ENCODE results near the gene ANTXR2. TPM values are rescaled to one million over a fixed set of nuclear protein-coding genes. Genes with fewer than 3 reads are reported as not detected.

The ANTXR2 gene
- total and polyA plus RNA-seq, 9 of the 15 experiments (the other 6 are each of a cell fraction or from before 2014, with no cell fraction given): 10.1 to 83.8 (median 60.3) TPM

DNA sequence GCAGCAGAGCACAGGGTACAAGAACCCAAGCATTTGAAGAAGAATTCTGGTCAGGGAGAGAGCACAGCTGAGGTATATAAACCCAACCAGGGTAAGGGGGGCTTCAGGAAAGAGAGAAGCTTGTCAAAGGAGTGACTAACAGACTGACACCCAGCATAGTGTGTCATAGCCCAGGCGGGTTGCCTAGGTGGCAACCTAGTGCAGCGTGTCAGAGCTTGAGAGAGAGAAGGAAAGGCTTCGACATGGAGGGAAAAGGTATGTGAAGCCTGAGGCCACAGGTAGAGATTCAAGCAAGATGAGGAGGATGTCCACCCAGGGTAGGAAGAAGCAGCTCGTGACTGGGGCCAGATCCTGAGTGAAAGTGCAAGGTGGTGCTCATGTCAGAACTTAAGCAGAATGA lies 8.5 kb upstream of the ANTXR2 start:
- no peak overlapping the region for H3K4me3 ChIP-seq
- in situ Hi-C loops (cut with MboI): no loop called here
- H3K9me3 ChIP-seq (replicated peaks; ENCODE audit: control insufficient read depth, insufficient read depth, low read depth, low read length): no peaks in the 10 kb centered on the region
- H3K36me3 ChIP-seq (ENCODE audit: control insufficient read depth, insufficient read depth, low read length): no peaks in the 10 kb centered on the region
- no peaks in the 10 kb centered on the region; a peak in 1 of 5 replicates for H3K27me3 ChIP-seq (ENCODE audit: control insufficient read depth in 2 of 2, insufficient read depth in 2 of 2, low read length in 2 of 2)
- ChIA-PET POLR2A (interaction anchor here (1.1 kb wide), 1 partner anchor 10 kb away, joined by 4 read pairs; no protein-coding TSS in a partner anchor), CTCF (ENCODE audit: low intra/inter-chr PET ratio) (no interaction called here)
- no peak overlapping the region; the same call in 2 of the 3 replicates for H3K27ac ChIP-seq (ENCODE audit: extremely low read depth, low read depth, low read length)
- no peaks in the 10 kb centered on the region for H3K79me2 ChIP-seq (ENCODE audit: control insufficient read depth, insufficient read depth, low read length)
- no peaks in the 10 kb centered on the region for H4K20me1 ChIP-seq (replicated peaks; ENCODE audit: control insufficient read depth, insufficient read depth, low read length)
- H3K4me1 ChIP-seq (replicated peaks in 1 of 2; ENCODE audit: control insufficient read depth in 2 of 2, insufficient read depth in 2 of 2, low read length in 2 of 2): peaks cover 0 to 3% of the 10 kb centered on the region in 2 experiments; a peak in 2 of 5 replicates
- intact Hi-C loops (cut with micrococcal nuclease): no loop called here
- no peak overlapping the region for H2AFZ ChIP-seq (ENCODE audit: low read depth, low read length)
- DNase-seq (ENCODE audit: extremely low read depth in 1 of 4, low spot score in 3 of 4) (no peak), FAIRE-seq (no peak), ATAC-seq (no peak)
- peak in 1 of 2 experiments; percentile 10; a peak in 1 of 4 replicates for TF ChIP-seq RAD21 (CRISPR knock-in tag; conservative IDR thresholded peaks at IDR 0.05 in 1 of 2, IDR thresholded peaks at IDR 0.05 in 1 of 2)
- no peak for TF ChIP-seq ZNF23 (CRISPR knock-in tag; IDR thresholded peaks at IDR 0.05)
- no peak for TF ChIP-seq ELF2 (CRISPR knock-in tag; IDR thresholded peaks at IDR 0.05)
- no peaks in the 10 kb centered on the region for H3K9me1 ChIP-seq (ENCODE audit: control insufficient read depth, insufficient read depth, low read length)
- no TSS peak for BruUV-seq (replicated peaks)
- no peak overlapping the region for H3K4me2 ChIP-seq (ENCODE audit: insufficient read depth, low read length)
- no peak overlapping the region for H3K9ac ChIP-seq (ENCODE audit: insufficient read depth in 1 of 2, low read depth in 2 of 2, low read length in 2 of 2)
- WGBS (ENCODE audit: insufficient coverage, low coverage, missing lambda C conversion rate): 78% methylated on average over 4 of the region's 4 CpGs

DNA sequence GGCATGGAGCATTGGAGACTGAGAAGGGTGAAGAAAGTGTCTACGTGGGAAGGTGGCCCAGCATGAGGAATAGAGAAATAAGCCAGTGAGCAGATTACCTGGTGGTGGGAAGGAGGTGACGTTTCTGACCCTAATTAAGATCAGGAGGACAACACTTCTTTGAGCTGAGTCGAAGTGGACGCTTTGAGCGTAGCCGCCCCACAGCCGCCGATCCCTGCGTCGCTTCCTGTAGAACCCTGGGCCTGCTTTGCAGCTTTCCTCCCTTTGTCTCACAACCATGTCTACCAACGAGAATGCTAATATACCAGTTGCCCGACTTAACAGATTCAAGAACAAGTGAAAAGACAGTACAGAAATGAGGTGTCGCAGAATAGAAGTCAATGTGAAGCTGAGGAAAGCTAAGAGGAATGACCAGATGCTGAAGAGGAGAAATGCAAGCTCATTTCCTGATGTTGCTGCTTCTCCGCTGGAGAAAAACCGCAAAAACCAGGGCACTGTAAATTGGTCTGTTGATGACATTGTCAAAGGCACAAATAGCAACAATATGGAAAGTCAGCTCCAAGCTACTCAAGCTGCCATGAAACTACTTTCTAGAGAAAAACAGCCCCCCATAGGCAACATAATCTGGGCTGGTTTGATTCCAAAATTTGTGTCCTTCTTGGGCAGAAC lies 6.4 kb upstream of the ANTXR2 start:
- WGBS (ENCODE audit: insufficient coverage, low coverage, missing lambda C conversion rate): 75% methylated on average over 15 of the region's 15 CpGs
- no peak for DNase-seq (ENCODE audit: extremely low read depth in 1 of 4, low spot score in 3 of 4)
- in situ Hi-C loops (cut with MboI): no loop called here
- POLR2A ChIA-PET: interaction anchor here (1.2 to 1.8 kb wide), 2 partner anchors 13 to 16 kb away, joined by 3 to 4 read pairs; no protein-coding TSS in a partner anchor
- ATAC-seq: no peak
- Histone ChIP-seq H3K27me3 (ENCODE audit: control insufficient read depth in 2 of 2, insufficient read depth in 2 of 2, low read length in 2 of 2) (no peaks in the 10 kb centered on the region), H2AFZ (ENCODE audit: low read depth, low read length) (0 out of 2 replicates have a peak overlapping the region, but pooled peaks have one; percentile 11), H3K9me3 (replicated peaks; ENCODE audit: control insufficient read depth, insufficient read depth, low read depth, low read length) (no peaks in the 10 kb centered on the region), H3K9ac (ENCODE audit: insufficient read depth in 1 of 2, low read depth in 2 of 2, low read length in 2 of 2) (no peak overlapping the region), H3K36me3 (ENCODE audit: control insufficient read depth, insufficient read depth, low read length) (no peaks in the 10 kb centered on the region), H3K4me1 (replicated peaks in 1 of 2; ENCODE audit: control insufficient read depth in 2 of 2, insufficient read depth in 2 of 2, low read length in 2 of 2) (peaks cover 0 to 15% of the 10 kb centered on the region in 2 experiments; a peak in 3 of 5 replicates), H3K4me2 (ENCODE audit: insufficient read depth, low read length) (no peak overlapping the region), H3K79me2 (ENCODE audit: control insufficient read depth, insufficient read depth, low read length) (no peaks in the 10 kb centered on the region), H3K4me3 (no peak overlapping the region), H3K27ac (ENCODE audit: extremely low read depth, low read depth, low read length) (no peak overlapping the region), H3K9me1 (ENCODE audit: control insufficient read depth, insufficient read depth, low read length) (no peaks in the 10 kb centered on the region), H4K20me1 (replicated peaks; ENCODE audit: control insufficient read depth, insufficient read depth, low read length) (no peaks in the 10 kb centered on the region)
- CTCF ChIA-PET (ENCODE audit: low intra/inter-chr PET ratio): no interaction called here
- no peak for TF ChIP-seq DDX20 (tag; IDR thresholded peaks at IDR 0.05; ENCODE audit: low read depth)
- TF ChIP-seq ZFPM2 (CRISPR knock-in tag; IDR thresholded peaks at IDR 0.05): no peak
- peak; percentile 40; the same call in 1 of the 2 replicates for TF ChIP-seq NFE2 (IDR thresholded peaks at IDR 0.05; ENCODE audit: low read depth)
- FAIRE-seq: no peak
- no TSS peak for BruUV-seq (replicated peaks)
- intact Hi-C loops (cut with micrococcal nuclease): no loop called here

Measured in K562 (cell line).